ENCODE results near the gene LRFN2.

Gene LRFN2

DNA sequence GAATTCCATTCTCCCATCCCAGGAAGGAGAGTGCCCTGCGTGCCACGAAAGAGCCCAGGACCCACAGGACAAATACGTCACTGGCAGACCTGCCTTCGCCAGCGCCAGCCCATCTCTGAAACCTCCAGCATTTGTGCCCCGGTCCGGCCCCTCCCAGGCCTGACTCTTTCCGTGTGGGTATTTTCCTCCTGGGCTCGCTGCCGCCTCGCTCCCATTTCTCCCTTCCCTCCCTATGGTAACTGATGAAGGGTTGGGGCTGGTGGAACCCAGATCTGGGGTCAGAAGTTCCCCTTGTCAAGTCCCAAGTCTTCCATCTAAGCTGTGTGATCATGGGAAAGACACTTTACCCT, 208.5 kb downstream of the LRFN2 start:
- DNase-seq (ENCODE audit: low read depth in 2 of 2): no peak

- no peak for DNase-seq (ENCODE audit: low read depth in 2 of 2)
Observed at GRCh38 chr6:40378071-40378724, 209.0 kb downstream of the LRFN2 start.

GRCh38 chr6:40377173-40377806, 209.9 kb downstream of the LRFN2 start:
- no peak for DNase-seq (ENCODE audit: low read depth in 2 of 2)

DNA sequence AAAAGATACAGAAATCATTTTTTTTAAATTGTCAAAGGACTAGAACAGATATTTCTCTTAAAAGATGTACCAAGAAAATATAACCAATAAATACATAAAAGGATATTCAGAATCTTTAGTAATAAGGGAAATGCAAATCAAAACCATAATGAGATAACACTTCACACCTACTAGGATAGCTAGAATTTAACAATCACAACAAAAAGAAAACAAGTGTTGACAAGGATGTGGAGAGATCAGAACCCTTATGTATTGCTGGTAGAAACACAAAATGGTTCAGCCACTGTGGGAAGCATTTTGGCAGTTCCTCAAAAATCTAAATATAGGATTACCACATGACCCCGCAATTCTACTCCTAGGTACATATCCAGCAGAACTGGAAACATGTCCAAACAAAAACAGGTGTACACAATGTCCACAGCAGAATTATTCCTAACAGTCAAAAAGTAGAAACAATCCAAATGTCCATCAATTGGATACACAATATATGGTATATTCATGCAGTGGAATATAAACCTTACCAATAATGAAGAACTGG, 211.0 kb downstream of the LRFN2 start:
- DNase-seq (ENCODE audit: low read depth in 2 of 2): no peak

- no peak for DNase-seq (ENCODE audit: low read depth in 2 of 2)
Observed at GRCh38 chr6:40373267-40373666, 213.9 kb downstream of the LRFN2 start.

DNA sequence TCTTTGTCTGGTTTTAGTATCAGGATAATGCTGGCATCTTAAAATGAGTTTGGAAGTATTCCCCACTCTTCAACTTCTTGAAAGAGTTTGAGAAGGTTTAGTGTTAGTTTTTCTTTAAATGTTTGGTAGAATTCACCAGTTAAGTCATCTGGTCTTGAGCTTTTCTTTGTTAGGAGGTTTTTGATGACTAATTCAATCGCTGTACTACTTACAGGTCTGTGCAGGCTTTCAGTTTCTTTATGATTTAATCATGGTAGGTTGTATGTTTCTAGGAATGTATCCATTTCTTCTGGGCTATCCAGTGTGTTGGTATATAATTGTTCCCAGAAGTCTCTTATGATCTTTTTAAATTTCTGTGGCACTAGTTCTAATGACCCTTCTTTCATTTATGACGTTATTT, 215.5 kb downstream of the LRFN2 start:
- no peak for DNase-seq (ENCODE audit: low read depth in 2 of 2)

- DNase-seq (ENCODE audit: low read depth in 2 of 2): no peak
Observed at GRCh38 chr6:40371095-40371494, 216.1 kb downstream of the LRFN2 start.

- DNase-seq (ENCODE audit: low read depth in 2 of 2): no peak
Observed at GRCh38 chr6:40369891-40370290, 217.3 kb downstream of the LRFN2 start.

- DNase-seq (ENCODE audit: low read depth in 2 of 2): no peak
Observed at GRCh38 chr6:40369042-40369441, 218.1 kb downstream of the LRFN2 start.

DNA sequence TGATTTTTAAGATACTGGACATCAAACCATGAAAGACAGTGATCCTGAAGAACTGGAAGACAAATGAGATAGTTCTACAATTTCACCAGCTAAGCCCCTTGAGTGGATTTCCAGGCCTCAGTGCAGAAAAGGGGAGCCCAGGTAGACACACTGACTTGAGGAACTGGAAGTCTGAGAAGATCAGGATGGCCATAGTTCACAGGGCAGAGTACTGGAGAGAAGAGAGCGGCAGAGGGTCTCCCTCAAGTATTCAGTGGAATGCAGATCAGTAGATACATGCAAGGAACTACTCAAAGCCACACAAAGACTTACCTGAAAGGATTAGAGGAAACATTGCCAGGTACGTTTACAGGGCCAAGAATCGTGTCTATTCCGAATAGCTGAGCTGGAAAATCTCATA, 224.3 kb downstream of the LRFN2 start:
- DNase-seq (ENCODE audit: low read depth in 2 of 2): no peak

GRCh38 chr6:40359808-40360207, 227.4 kb downstream of the LRFN2 start:
- DNase-seq (ENCODE audit: low read depth in 2 of 2): no peak

- no peak for DNase-seq (ENCODE audit: low read depth in 2 of 2)
Observed at GRCh38 chr6:40358473-40359460, 228.4 kb downstream of the LRFN2 start.

GRCh38 chr6:40356242-40356910, 230.8 kb downstream of the LRFN2 start:
- DNase-seq (ENCODE audit: low read depth in 2 of 2): no peak

GRCh38 chr6:40355532-40355931, 231.6 kb downstream of the LRFN2 start:
- DNase-seq (ENCODE audit: low read depth in 2 of 2): no peak

DNA sequence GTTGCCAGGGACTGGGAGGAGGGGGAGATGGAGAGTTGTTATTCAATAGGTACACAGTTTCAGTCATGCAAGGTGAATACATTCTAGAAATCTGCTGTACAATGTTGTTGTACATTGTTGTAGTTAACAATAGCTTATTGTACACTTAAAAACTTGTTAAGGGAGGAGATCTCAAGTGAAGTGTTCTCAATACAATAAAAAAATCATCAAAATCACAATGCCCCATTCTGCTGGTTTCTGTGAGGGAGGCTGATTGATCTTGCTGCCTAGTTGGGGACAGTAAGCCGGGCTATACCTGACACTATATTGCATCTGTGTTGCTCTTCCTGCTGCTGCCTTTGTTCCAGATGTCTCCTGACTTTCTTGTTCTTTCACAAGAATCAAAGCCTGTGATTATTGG, 232.1 kb downstream of the LRFN2 start:
- DNase-seq (ENCODE audit: low read depth in 2 of 2): no peak

DNA sequence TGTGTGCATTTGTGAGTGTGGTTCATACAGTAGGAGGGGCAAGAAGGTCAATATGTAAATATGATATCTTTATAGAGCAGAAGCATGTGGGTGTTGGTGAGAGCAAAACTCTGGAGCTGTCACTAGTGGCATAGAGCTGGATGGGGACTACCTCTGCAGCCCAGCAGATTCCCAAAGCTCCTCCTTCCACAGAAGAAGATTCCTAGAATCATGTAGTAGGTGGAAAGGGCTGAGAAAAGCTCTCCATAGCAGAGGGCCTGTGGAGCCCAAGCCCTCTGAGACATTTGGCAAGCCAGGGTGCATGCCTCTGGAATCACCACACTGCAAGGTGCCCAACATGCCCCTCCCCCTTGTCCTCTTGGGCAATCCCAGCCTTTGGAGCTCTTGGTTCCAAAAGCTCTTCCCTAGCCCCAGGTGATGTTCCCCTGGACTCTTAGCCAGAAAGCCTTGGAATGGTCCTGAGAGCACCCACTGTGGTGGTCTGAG, 233.2 kb downstream of the LRFN2 start:
- no peak for DNase-seq (ENCODE audit: low read depth in 2 of 2)

GRCh38 chr6:40353197-40353966, 233.8 kb downstream of the LRFN2 start:
- DNase-seq (ENCODE audit: low read depth in 2 of 2): no peak

DNA sequence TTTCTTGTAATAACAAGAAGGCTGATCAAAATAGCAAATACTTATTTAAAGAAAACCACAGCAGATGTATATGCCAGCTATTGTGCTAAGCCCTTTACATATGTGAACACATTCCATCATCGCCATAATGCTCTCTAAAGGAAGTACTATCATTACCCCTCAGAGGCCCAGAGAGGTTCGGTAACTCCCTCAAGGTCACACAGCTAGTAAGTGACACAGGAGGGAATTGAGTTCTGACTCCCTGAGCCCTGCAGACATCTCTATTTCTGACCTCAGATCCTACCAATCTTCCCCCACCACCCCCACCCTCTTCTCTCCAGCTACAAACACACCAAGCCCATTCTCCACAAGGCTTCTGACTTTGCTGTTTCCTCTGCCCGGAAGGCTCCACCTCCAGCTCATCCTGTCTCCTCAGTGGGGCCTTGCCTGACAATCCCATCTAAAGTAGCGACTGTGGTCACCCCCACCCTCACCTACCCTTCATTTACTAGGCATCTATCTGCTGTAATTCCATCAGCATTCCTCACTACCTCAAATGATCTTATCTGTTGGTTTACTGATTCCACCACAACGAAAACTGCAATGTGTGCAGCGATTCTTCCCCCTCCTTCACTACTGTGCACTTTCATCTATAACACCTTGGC, 234.5 kb downstream of the LRFN2 start:
- no peak for DNase-seq (ENCODE audit: low read depth in 2 of 2)

DNA sequence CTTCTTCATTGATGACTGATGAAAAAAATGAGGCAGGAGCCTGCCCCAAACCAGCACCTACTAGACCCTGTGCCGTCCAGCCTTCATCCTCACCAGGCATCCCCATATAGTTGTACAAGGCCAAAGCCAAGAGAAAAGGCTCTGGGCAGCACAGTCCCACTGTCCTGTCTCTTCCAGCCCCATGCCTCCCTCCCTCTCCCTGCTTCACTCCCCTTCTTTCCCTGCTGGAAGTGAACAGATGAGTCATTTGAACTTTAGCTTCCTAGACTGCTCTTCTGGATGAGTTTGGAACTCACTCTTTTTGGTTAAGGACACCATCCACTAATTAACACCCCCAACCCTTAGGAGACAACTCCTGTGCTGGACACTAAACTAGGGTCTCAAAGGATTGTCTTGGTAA, 235.2 kb downstream of the LRFN2 start:
- no peak for DNase-seq (ENCODE audit: low read depth in 2 of 2)

DNA sequence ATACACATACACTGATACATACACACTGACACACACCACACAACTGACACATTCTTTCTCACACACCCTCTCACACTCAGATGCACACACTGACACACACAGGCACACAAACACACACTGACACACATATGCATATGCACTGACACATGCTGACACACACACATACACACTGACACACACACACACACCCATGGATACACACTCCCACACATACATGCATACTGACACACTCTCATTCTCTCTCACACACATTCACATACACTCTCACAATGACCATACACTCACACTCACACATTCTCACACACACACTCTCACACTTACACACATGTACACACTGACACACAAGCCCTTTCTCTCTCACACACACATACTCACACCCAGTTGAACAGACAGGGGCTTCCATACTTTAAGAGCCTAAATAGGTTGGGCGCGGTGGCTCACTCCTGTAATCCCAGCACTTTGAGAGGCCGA, 236.4 kb downstream of the LRFN2 start:
- DNase-seq (ENCODE audit: low read depth in 2 of 2): no peak
